AG08395 (cell line): ENCODE results near the gene BRF1.
"Not testable (repeated sequence)": the region's sequence is repeated elsewhere in the genome, so short reads cannot be mapped to it uniquely, and the experiment has no call there.

Experiments used
- DNase-seq: peaks from one replicate; pipeline ENCODE4 v3.0.0; 2012; ENCODE audit warnings: mixed read lengths, low spot score

The BRF1 gene

GRCh38 chr14:105333020-105333490 is 32.3 kb upstream of the BRF1 start:
- no peak for DNase-seq

GRCh38 chr14:105332350-105332874 is 31.6 kb upstream of the BRF1 start:
- no peak for DNase-seq

DNA sequence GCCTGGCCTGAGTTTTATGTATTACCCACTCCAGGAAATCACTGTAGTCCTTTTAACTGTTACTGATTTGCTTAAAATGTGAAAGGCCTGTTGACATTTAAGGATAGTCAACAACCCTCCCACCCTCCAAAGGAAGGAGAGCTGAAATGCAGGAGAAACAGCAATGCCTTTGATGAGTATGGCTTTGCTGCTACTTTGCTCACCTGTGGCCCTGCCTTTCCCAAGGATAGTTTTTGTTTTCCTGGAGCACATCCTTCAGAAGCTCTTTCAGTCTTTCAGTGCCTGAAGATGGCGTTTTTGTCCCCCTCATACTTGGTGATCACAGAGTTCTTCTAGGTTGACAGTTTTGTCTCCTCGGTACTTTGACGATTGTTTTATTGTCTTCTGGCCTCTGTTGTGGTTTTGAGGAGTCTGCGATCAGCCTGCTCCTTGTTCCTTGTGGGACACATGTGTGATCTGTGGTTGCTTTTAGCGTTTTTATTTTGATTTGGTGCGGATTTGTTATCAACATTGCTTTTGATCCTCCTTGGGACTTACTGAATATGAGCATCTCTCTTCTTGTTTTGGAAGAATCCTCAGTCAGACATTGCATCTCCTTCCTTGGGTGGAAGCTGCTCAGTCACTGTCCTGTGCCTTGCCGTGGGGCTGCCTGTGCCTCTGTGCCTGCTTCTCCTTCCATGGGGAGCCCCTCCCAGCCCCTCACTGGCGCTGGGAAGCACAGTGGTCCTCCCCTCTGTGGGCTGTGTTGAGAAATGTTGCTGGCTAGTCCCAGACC is 31.0 kb upstream of the BRF1 start:
- DNase-seq = no peak

DNA sequence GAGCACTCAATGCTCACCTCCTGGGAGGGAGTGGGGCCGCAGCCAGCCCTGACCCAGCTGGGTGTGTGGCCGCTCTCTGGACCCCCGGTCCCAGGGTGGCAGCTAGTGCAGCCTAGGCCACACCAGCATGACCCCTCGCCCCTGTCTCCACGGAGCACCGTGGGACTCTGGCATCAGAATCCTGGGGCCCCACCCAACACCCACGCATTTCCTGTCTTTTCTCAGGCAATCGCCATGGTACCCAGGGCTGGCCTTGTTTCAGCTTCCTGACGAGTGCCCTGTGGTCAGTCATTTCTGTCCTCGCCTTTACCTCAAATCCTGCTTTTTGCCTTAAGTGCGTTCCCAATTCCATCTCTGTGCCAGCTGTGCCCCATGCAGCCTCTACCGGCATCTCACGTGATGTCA is 29.7 kb upstream of the BRF1 start:
- peak; percentile 90 for DNase-seq

DNA sequence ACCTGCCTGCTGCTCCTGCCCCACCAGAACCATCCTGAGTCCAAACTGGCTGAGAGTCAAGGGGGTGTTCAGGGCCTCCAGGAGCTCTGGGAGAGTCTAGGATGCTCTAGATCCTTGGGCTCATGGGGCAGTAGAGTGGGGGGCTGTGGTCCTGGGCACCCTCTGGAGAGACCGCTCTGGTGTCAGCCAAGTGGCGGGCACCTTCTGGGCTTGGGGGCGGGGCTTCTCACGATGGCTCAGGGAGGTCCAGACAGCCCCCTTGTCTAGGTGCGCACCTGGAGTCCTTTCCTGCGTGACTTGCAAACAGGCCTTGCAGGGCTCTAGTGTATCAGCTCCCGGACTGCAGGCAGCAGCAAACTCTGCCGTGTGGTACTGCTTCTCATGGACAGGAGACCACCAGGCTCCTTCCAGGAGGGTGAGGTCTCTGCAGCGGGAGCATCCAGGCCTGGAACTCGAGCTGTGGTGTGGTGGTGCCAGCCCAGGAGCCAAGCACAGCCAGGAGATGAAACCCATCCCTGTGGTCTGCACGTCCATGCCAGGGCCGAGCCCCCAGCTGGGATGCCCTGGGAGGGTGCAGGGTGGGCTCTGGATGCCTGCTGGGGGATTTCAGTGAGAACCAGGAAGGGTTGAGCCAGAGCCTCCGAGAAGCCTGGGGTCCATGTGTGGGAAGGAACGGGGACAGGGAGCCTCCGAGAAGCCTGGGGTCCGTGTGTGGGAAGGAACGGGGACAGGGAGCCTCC is 28.8 kb upstream of the BRF1 start:
- DNase-seq = no peak

- no peak for DNase-seq
These were observed 28.0 kb upstream of the BRF1 start for GRCh38 chr14:105328678-105329390.

- DNase-seq = no peak
These were observed 27.4 kb upstream of the BRF1 start for GRCh38 chr14:105328070-105328677.

DNA sequence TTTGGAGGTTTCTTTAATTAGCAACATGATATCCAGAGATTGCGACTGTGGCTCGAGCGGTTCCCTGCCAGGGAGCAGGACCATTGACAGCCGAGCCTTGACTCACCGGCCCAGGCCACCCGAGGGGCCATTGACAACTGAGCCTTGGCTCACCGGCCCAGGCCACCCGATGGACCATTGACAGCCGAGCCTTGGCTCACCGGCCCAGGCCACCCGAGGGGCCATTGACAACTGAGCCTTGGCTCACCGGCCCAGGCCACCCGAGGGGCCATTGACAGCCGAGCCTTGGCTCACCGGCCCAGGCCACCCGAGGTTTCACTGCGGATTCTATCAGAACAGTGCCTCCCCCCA is 26.9 kb upstream of the BRF1 start:
- DNase-seq = not testable (repeated sequence)

DNA sequence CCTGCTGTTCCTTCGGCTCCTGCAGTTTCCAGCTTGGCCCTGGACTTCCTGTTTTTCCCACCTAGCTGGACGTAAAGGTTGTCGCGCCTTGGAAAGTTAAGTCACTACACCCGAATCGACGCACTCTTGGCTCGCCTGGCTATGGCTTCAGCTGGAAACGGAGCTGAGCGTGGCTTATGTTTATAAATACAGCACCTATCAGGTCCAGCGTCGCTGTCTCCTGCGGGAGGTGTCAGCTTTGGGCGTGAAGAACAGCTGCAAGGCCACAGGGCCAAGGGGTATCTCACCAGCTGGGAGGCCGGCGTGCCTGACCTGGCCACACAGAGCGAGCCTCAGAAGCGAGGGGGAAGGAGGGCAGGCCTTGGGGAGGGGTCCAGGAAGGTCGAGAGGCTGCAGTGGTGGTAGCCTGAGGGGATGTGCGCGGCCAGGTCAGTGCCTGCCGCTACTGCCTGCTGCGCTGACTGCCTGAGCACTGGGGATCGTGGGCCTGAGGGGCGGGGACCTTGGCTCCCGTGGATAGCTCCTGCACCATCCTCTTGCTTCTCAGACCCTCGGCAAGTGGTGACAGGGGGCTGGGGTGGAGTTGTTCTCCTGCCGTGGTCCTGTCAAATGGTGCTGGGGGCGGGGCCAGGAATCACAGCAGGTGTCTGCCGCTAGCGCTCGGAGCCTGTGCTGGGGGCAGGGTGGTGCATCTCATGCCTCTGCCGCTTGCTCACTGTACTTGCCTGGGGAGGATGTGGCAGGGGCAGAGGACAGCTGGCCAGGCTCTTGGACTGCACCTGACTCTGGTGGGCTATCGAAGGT is 26.3 kb upstream of the BRF1 start:
- DNase-seq = no peak

DNA sequence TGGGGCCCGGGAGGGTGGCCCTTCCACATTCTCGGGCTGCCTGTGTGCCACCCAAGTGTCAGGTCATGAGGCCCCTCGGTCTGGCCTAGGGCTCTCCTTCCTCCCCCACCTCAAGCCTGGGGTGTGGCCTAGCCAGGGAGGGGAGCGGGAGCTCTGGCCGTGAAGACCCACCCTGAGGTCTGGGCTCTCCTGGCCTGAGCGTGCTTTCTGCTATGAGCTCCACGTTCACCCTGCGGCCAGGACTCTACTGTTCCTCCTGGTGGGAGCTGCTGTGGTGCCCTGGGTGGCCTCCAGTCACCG is 25.7 kb upstream of the BRF1 start:
- no peak for DNase-seq

- no peak for DNase-seq
These were observed 25.1 kb upstream of the BRF1 start for GRCh38 chr14:105325716-105326567.

DNA sequence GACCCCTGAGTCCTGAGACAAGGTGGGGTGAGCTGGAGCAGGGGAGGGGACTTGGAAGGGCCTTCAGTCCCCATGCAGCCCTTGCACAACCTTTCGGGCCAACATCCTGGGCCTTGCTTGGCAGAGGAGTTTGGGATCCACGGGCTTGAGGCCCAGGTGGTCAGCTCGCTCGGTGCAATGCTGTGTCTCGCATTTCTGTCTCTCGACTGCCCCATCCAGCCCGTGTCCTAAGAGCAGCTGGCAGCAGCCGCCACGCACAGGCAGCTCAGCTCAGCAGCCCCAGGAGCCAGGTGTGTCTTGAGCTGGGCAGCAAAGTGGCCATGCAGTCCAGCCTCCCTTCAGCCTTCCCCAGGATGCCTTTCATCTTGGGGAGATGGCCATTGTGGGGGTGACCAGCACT is 24.5 kb upstream of the BRF1 start:
- DNase-seq = no peak

DNA sequence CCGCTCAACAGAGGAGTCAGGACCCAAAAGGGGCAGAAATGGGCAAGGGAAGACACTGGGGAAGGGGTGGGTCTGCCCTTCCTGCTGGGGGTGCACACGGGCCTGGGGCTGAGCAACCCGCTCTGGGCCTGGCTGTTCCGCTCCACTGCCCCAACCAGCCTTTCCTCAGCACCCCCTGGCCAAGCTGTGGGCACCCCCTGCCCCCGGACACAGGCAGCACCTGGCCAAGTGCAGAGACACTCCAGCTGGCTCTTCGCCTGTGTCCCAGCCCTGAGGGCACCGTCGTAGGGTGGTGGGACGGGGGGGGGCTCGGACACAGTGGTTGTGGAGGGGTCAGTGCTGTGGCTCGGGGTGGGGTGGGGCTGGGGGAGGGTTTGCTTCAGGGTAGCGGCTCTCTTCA is 24.1 kb upstream of the BRF1 start:
- no peak for DNase-seq

DNA sequence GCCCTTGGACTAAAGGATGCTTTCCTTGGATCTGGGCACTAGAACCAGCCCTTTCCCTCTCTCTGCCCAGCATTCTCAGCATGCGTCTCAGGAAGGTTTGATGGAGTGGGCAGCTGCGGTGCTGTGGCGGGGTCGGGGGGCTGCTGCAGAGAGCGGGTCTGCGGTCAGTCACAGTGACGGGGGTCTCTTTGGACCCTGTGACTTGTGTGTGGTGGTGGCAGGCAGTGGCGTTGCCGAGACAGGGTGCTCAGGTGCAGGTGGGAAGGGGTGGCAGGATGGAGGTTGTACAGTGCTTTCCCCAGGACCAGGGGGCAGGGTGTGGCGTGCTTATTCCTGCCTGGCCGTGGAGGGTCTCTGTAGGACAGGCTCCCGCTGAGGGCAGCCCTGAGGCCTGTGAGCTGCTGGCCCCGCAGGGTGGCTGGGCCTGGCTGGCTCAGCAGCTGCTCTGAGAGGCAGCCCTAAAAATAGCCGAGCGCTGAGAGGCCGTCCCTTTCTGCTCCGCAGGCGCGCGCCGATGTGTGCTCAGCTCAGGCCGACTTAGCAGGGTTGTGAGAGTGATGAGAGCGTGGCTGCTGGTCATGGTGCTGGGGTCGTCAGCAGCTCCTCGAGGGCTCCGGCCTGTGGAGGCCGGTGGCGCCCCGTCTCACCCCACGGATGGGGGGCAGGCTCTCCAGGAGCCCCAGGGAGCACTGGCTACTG is 23.4 kb upstream of the BRF1 start:
- DNase-seq = peak; percentile 34

DNA sequence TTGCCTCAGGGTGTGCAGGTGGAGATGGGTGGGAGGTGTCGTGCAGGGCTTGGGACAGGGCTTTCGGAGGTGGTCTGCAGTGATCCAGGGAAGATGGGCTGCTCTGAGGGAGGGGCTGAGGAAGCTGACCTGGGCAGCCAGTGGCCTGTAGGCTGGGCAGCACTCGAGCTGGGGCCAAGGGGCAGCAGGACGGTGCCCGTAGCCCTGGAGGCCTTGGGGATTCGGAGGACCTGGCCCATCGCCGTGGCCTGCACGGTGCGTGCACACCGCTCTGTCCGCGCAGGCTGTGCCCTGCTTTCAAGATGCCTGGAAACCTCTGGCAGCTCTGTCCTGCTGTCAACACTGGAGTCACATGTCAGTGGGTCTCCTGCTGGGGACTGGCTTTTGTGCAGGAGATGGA is 22.9 kb upstream of the BRF1 start:
- DNase-seq = no peak

DNA sequence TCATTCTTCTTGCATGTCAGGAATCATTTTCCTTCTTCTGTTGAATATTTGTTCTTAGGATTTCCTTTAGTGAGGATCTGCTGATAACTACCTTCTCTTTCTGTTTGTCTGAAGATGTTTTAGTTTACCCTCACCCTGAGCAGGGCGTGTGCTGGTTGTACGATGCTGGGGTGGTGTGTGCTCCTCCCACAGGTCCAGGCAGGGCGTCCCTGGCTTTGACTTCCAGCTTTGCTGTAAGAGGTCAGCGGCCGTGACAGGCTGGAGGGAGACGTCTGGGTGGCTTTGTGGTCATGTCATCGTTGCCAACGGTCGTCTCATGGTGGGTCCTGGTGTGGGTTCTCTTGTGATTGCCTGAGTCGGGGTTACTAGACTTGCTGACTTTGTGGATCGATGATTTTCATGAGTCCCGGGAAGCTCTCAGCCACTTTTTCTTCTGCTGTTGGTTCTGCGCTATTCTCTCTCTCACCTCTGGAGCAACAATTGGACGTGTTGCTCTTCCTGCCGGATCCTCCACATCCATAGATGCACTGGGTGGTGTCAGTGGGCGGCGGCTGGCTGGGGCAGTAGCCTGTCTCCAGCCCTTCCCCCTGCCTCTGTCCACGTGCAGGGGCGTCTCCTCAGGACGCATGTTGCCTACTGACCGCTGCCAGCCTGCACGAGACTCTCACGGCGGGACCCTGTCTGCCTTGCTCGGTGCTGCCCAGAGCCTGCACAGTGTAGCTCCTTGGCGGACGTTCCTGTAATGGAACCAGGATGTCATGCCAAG is 22.2 kb upstream of the BRF1 start:
- no peak for DNase-seq

DNA sequence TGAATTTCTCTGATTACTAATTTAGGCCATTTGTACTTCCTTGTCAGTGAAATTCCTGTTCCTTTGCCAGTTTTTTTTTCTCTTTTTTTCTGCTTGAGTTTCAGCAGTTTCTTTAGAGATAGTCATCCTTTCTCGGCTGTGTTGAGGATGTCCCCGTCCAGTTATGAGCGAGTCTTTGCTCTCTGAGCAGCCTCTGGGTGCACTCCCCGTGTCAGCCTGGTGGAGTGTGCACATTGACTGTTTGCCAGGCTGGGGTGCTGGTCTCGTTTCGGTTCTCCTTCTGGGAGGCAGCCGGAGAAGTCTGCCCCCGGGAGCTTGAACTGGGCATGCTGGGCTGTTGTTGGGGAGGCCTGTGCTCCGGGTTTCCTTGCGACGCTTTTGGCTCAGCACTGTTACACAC is 16.7 kb upstream of the BRF1 start:
- DNase-seq = peak; percentile 88

DNA sequence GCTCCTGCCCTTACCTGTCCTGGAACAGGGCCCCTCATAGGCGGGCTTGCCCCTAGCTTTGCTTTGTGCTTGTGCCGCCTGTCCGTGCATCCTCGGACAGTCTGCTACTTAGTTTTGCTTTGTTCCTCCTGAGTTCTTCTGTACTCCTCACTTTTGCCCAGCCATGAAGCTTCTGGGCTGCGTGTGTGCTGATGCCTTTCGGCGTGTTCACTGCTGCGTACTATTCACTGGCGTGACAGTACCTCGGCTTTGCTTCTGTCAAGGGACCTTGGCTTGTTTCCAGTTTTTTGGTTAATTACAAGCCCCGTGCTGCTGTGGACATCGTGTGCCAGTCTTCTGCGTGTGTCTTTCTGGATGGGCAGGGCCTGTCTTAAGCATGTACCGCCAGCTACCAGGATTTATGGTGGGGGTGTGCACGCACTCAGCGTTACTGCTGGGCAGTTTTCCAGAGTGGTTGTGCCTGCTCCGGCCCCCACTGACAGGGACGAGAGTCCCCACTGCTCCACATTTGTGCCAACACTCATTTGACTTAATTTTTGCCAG is 16.2 kb upstream of the BRF1 start:
- peak; percentile 43 for DNase-seq

- DNase-seq = no peak
These were observed 15.8 kb upstream of the BRF1 start for GRCh38 chr14:105316577-105316941.
